Sigmoid colon (tissue), 7 donors: ENCODE results near the gene CRACR2A. TPM values are rescaled to one million over a fixed set of nuclear protein-coding genes. Genes with fewer than 3 reads are reported as not detected.

Experiments
- DNase-seq: peaks from one replicate; pipeline ENCODE4 v3.0.0-alpha.2; 2019
- H3K27ac ChIP-seq, 4 donors: fragments of 200-600 bp; sonication (generic); one replicate each; pipeline ENCODE4 v1.5.1; 2016 to 2019; ENCODE audit warnings: mild to moderate bottlenecking in 1 of 4
- H3K27me3 ChIP-seq, 3 donors: fragments of 200-600 bp; sonication (generic); one replicate each; pipeline ENCODE4 v1.5.1; 2019; ENCODE audit warnings: mild to moderate bottlenecking in 1 of 3
- H3K36me3 ChIP-seq, 4 donors: fragments of 200-600 bp; sonication (generic); one replicate each; pipeline ENCODE4 v1.5.1; 2016 to 2019
- H3K4me1 ChIP-seq, 4 donors: fragments of 200-600 bp; sonication (generic); one replicate each; pipeline ENCODE4 v1.5.1; 2017 to 2019
- H3K4me3 ChIP-seq, 4 donors: fragments of 200-600 bp; sonication (generic); one replicate each; pipeline ENCODE4 v1.5.1; 2017 to 2019; ENCODE audit warnings: mild to moderate bottlenecking in 2 of 4, moderate library complexity in 1 of 4
- H3K9me3 ChIP-seq, 4 donors: fragments of 200-600 bp in 3 of 4; sonication (generic) in 3 of 4; one replicate each; pipeline versions ENCODE4 v1.5.1 to v1.6.1; 2013 to 2019
- CTCF ChIP-seq, 4 experiments: fragments of 450-650 bp in 3 of 4; fragments of 200-600 bp in 1 of 4; IDR thresholded peaks; one replicate each; pipeline ENCODE4 v1.5.1; 2016 to 2019; ENCODE audit warnings: antibody characterized with exemption in 4 of 4, mild to moderate bottlenecking in 3 of 4, moderate library complexity in 2 of 4
- EP300 ChIP-seq, 4 donors: sonication (generic); formaldehyde crosslinking; IDR thresholded peaks; one replicate each; pipeline ENCODE4 v1.6.1; 2017; ENCODE audit warnings: antibody characterized with exemption in 4 of 4
- POLR2A ChIP-seq, 2 donors: fragments of 450-650 bp; IDR thresholded peaks; one replicate each; pipeline ENCODE4 v1.6.1; 2016; ENCODE audit warnings: antibody characterized with exemption in 2 of 2, mild to moderate bottlenecking in 2 of 2, moderate library complexity in 2 of 2
- POLR2AphosphoS5 ChIP-seq, 4 donors: sonication (generic); formaldehyde crosslinking; IDR thresholded peaks; one replicate each; pipeline ENCODE4 v1.6.1; 2017; ENCODE audit warnings: antibody characterized with exemption in 4 of 4
- WGBS, 2 donors: extraction: QIAGEN DNeasy Blood & Tissue Kit; methylation state at CpG; one replicate each; pipeline ENCODE4 v1.1.7; 2013; 5-methylcytosine and 5-hydroxymethylcytosine counted together
- intact Hi-C: fragments of 100-400 bp; cut with DNase I; formaldehyde crosslinking; loops from one replicate; pipeline ENCODE4 v1.15.1; 2023
- polyA plus RNA-seq, 3 donors: library from polyadenylated mRNA; stranded (reverse); fragments of 200-250 nt; gene quantifications; one replicate each; pipeline ENCODE4 v1.2.3, GENCODE V29; 2013
- total RNA-seq, 4 donors: library from RNA; depleted of rRNA; stranded (reverse); fragments of >200 nt; gene quantifications; one replicate each; pipeline ENCODE4 v1.1.0, GENCODE V29; 2016
- donor health status: healthy with polysubstance abuse.
- donor health status: Bipolar disorder and iron deficiency.
- donor health status: healthy.

Gene CRACR2A
- total and polyA plus RNA-seq, 7 donors = 1.1 to 29.6 (median 4.2) TPM

GRCh38 chr12:3777206-3777809, 24.4 kb upstream of the CRACR2A start:
- 57 to 72% methylated on average over 3 of the region's 3 CpGs for WGBS, 2 donors
- intact Hi-C loops = loop anchor here (1.0 to 10.0 kb wide), 2 partner anchors 123 to 477 kb away; no protein-coding TSS in a partner anchor
- Histone ChIP-seq H3K36me3 (no peaks in the 10 kb centered on the region), H3K9me3 (no peaks in the 10 kb centered on the region), H3K27me3 (no peaks in the 10 kb centered on the region), H3K4me3 (no peak overlapping the region), H3K27ac (no peak overlapping the region), H3K4me1 (no peaks in the 10 kb centered on the region)
- TF ChIP-seq POLR2A (IDR thresholded peaks at IDR 0.05) = no peak
- peak; percentile 34 to 68 (median 58) for TF ChIP-seq CTCF (IDR thresholded peaks at IDR 0.05)
- no peak for TF ChIP-seq EP300 (IDR thresholded peaks at IDR 0.05)
- no peak for TF ChIP-seq POLR2AphosphoS5 (IDR thresholded peaks at IDR 0.05)
- DNase-seq = no peak

- intact Hi-C loops = loop anchor here (10.0 kb wide), 1 partner anchor 121 kb away; no protein-coding TSS in a partner anchor
- H3K9me3 ChIP-seq = no peaks in the 10 kb centered on the region
- no peak overlapping the region for H3K27ac ChIP-seq
- WGBS, 2 donors = 88 to 90% methylated on average over 5 of the region's 5 CpGs
- no peak for DNase-seq
- no peaks in the 10 kb centered on the region for H3K36me3 ChIP-seq
- no peaks in the 10 kb centered on the region for H3K4me1 ChIP-seq
- no peak for TF ChIP-seq POLR2AphosphoS5 (IDR thresholded peaks at IDR 0.05)
- TF ChIP-seq POLR2A (IDR thresholded peaks at IDR 0.05) = no peak
- TF ChIP-seq CTCF (IDR thresholded peaks at IDR 0.05) = no peak
- no peak for TF ChIP-seq EP300 (IDR thresholded peaks at IDR 0.05)
- H3K4me3 ChIP-seq = no peak overlapping the region
- no peaks in the 10 kb centered on the region for H3K27me3 ChIP-seq
Observed at GRCh38 chr12:3775385-3776035, 22.6 kb upstream of the CRACR2A start.

GRCh38 chr12:3772380-3772779, 19.5 kb upstream of the CRACR2A start:
- no peaks in the 10 kb centered on the region for H3K36me3 ChIP-seq
- no peaks in the 10 kb centered on the region for H3K27me3 ChIP-seq
- intact Hi-C loops = loop anchor here (10.0 kb wide), 1 partner anchor 118 kb away; no protein-coding TSS in a partner anchor
- no peak for DNase-seq
- H3K4me3 ChIP-seq = no peak overlapping the region
- no peak overlapping the region for H3K27ac ChIP-seq
- no peaks in the 10 kb centered on the region for H3K9me3 ChIP-seq
- TF ChIP-seq CTCF (IDR thresholded peaks at IDR 0.05) (no peak), EP300 (IDR thresholded peaks at IDR 0.05) (no peak), POLR2A (IDR thresholded peaks at IDR 0.05) (no peak), POLR2AphosphoS5 (IDR thresholded peaks at IDR 0.05) (no peak)
- H3K4me1 ChIP-seq = no peaks in the 10 kb centered on the region
- WGBS, 2 donors = 49 to 56% methylated on average over 4 of the region's 4 CpGs

GRCh38 chr12:3771853-3772252, 18.9 kb upstream of the CRACR2A start:
- H3K4me3 ChIP-seq = no peak overlapping the region
- no peaks in the 10 kb centered on the region for H3K36me3 ChIP-seq
- WGBS, 2 donors = 37 to 72% methylated on average over 1 of the region's 1 CpG

More at GRCh38 chr12:3771853-3772252, 18.9 kb upstream of the CRACR2A start:
- intact Hi-C loops = loop anchor here (10.0 kb wide), 1 partner anchor 117 kb away; no protein-coding TSS in a partner anchor
- DNase-seq = no peak
- Histone ChIP-seq H3K27me3 (no peaks in the 10 kb centered on the region), H3K9me3 (no peaks in the 10 kb centered on the region), H3K27ac (no peak overlapping the region), H3K4me1 (no peaks in the 10 kb centered on the region)
- no peak for TF ChIP-seq EP300 (IDR thresholded peaks at IDR 0.05)
- TF ChIP-seq POLR2A (IDR thresholded peaks at IDR 0.05) = no peak
- no peak for TF ChIP-seq POLR2AphosphoS5 (IDR thresholded peaks at IDR 0.05)
- TF ChIP-seq CTCF (IDR thresholded peaks at IDR 0.05) = no peak
